NCI-H460 (cell line): ENCODE data around the gene SND1. TPM values are rescaled to one million over a fixed set of nuclear protein-coding genes. Genes with fewer than 3 reads are reported as not detected.

Experiments
- DNase-seq: peaks from one replicate; pipeline ENCODE4 v3.0.0-alpha.2; 2016; ENCODE audit warnings: low read depth; ENCODE audit errors: extremely low read depth
- total RNA-seq: library from RNA; depleted of rRNA; stranded (reverse); fragments of >200 nt; shearing (Covaris generic); gene quantifications from 2 replicates; pipeline ENCODE4 v1.2.3, GENCODE V29; 2014

Gene SND1
- total RNA-seq, 1 experiment from 2014 or later, result 193 TPM

GRCh38 chr7:127798023-127798422, 146.0 kb downstream of the SND1 start:
- no peak for DNase-seq

- DNase-seq, result no peak
These were observed 146.9 kb downstream of the SND1 start for GRCh38 chr7:127798769-127799372.

GRCh38 chr7:127799535-127800305, 147.7 kb downstream of the SND1 start:
- no peak for DNase-seq

- DNase-seq, result no peak
These were observed 150.9 kb downstream of the SND1 start for GRCh38 chr7:127802845-127803244.

- DNase-seq, result no peak
These were observed 151.6 kb downstream of the SND1 start for GRCh38 chr7:127803626-127804025.

GRCh38 chr7:127807340-127807739, 155.3 kb downstream of the SND1 start:
- no peak for DNase-seq

GRCh38 chr7:127807829-127808228, 155.8 kb downstream of the SND1 start:
- no peak for DNase-seq

GRCh38 chr7:127809261-127809702, 157.3 kb downstream of the SND1 start:
- no peak for DNase-seq

GRCh38 chr7:127810113-127810512, 158.1 kb downstream of the SND1 start:
- no peak for DNase-seq

GRCh38 chr7:127810696-127811660, 159.0 kb downstream of the SND1 start:
- no peak for DNase-seq

- no peak for DNase-seq
These were observed 160.5 kb downstream of the SND1 start for GRCh38 chr7:127812540-127812939.

GRCh38 chr7:127813991-127814541, 162.1 kb downstream of the SND1 start:
- no peak for DNase-seq

GRCh38 chr7:127815631-127816145, 163.7 kb downstream of the SND1 start:
- DNase-seq, result no peak

- DNase-seq, result no peak
These were observed 164.6 kb downstream of the SND1 start for GRCh38 chr7:127816354-127817190.

GRCh38 chr7:127817466-127817865, 165.5 kb downstream of the SND1 start:
- no peak for DNase-seq

GRCh38 chr7:127818306-127818705, 166.3 kb downstream of the SND1 start:
- DNase-seq, result no peak

GRCh38 chr7:127819975-127820731, 168.2 kb downstream of the SND1 start:
- DNase-seq, result no peak

GRCh38 chr7:127820732-127821085, 168.7 kb downstream of the SND1 start:
- DNase-seq, result no peak

GRCh38 chr7:127821146-127821545, 169.2 kb downstream of the SND1 start:
- no peak for DNase-seq
